Measurements from ENCODE around the gene KBTBD13. TPM values are rescaled to one million over a fixed set of nuclear protein-coding genes. Genes with fewer than 3 reads are reported as not detected.

Gene KBTBD13
- total RNA-seq, result not detected in 2 replicates

DNA sequence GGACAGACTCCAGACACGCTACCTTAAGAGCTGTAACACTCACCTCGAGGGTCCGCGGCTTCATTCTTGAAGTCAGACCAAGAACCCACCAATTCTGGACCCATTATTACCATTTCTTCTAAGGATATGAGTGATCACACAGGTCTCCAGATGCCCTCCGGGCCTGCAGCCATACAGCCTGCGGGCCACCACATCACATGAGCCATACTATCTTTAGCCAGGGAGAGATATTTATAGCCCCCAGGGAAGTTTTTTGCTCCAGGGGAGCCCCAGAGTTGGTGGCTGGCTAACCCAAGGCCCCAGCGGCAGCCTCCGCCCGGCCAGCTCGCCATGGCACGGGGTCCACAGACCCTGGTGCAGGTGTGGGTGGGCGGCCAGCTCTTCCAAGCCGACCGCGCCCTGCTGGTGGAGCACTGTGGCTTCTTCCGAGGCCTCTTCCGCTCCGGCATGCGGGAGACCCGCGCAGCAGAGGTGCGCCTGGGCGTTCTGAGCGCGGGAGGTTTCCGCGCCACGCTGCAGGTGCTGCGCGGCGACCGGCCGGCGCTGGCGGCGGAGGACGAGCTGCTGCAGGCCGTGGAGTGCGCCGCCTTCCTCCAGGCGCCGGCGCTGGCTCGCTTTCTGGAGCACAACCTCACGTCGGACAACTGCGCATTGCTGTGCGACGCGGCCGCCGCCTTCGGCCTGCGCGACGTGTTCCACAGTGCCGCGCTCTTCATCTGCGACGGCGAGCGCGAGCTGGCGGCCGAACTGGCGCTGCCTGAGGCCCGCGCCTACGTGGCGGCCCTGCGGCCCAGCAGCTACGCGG, at the start of gene KBTBD13:
Gene KBTBD13, plus strand, starts transcription at position 261 of the 805 bp plus-strand sequence. Its CDS starts 70 bp downstream, at position 331.
- H3K4me3 ChIP-seq (ENCODE audit: low read depth, low read length), result no peak within 1 kb of the TSS
- H3K27me3 ChIP-seq (ENCODE audit: control insufficient read depth, insufficient read depth, low read length), result peaks cover 36% of the 10 kb centered on the region
- TF ChIP-seq CTCF (IDR thresholded peaks at IDR 0.05; ENCODE audit: insufficient read depth, low read length, poor library complexity, severe bottlenecking), result no peak
- DNase-seq (ENCODE audit: low read depth), result no peak
- H3K36me3 ChIP-seq (ENCODE audit: control insufficient read depth, insufficient read depth, low read length), result no peaks in the 10 kb centered on the region

DNA sequence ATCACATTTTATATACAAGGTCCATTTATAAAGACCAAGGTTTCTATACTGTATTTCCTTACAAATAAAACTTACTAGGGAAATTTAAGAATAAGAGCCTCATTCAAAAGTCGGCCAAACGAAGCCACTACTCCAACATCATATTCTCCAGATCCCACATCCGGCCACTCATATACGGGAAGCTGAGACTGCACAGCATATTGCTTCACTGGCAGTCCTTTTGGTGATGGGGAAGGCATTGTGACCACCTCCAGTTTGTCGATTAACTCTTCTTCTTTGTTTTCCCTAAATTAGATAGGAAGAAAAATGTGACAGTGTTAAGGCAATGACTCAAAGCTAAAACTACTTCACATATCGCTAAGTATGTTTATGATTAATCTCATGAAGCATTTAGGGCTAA, 49.8 kb upstream of the KBTBD13 start:
- Histone ChIP-seq H3K4me3 (ENCODE audit: low read depth, low read length) (no peak overlapping the region), H3K36me3 (ENCODE audit: control insufficient read depth, insufficient read depth, low read length) (no peaks in the 10 kb centered on the region), H3K27me3 (ENCODE audit: control insufficient read depth, insufficient read depth, low read length) (no peaks in the 10 kb centered on the region)
- DNase-seq (ENCODE audit: low read depth), result no peak
- no peak for TF ChIP-seq CTCF (IDR thresholded peaks at IDR 0.05; ENCODE audit: insufficient read depth, low read length, poor library complexity, severe bottlenecking)

- no peak for TF ChIP-seq CTCF (IDR thresholded peaks at IDR 0.05; ENCODE audit: insufficient read depth, low read length, poor library complexity, severe bottlenecking)
- no peak overlapping the region for H3K4me3 ChIP-seq (ENCODE audit: low read depth, low read length)
Observed at GRCh38 chr15:65027593-65027992, 49.0 kb upstream of the KBTBD13 start.

DNA sequence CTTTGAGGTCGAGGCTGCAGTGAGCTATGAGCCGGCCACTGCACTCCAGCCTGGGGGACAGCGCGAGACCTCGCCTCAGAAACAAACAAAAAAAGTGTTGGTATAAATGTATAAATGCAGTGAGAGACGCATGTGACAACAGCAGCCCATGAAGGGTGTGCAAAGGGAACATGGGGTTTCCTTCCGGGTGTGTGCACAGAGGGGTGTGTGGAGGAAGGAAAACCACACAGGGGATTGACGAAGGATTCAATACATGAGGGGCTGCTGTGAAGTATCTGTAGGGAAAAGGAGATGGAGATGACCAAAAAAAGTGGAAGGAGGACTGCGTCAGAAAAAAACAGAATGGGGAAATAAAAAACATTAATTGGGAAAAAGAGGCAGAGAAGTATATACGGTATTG, 48.2 kb upstream of the KBTBD13 start:
- no peaks in the 10 kb centered on the region for H3K27me3 ChIP-seq (ENCODE audit: control insufficient read depth, insufficient read depth, low read length)
- no peaks in the 10 kb centered on the region for H3K36me3 ChIP-seq (ENCODE audit: control insufficient read depth, insufficient read depth, low read length)
- no peak for TF ChIP-seq CTCF (IDR thresholded peaks at IDR 0.05; ENCODE audit: insufficient read depth, low read length, poor library complexity, severe bottlenecking)
- H3K4me3 ChIP-seq (ENCODE audit: low read depth, low read length), result peak overlapping the region; percentile 57
- no peak for DNase-seq (ENCODE audit: low read depth)

More at GRCh38 chr15:65027593-65027992, 49.0 kb upstream of the KBTBD13 start:
- no peak for DNase-seq (ENCODE audit: low read depth)
- Histone ChIP-seq H3K27me3 (ENCODE audit: control insufficient read depth, insufficient read depth, low read length) (no peaks in the 10 kb centered on the region), H3K36me3 (ENCODE audit: control insufficient read depth, insufficient read depth, low read length) (no peaks in the 10 kb centered on the region)

- Histone ChIP-seq H3K36me3 (ENCODE audit: control insufficient read depth, insufficient read depth, low read length) (no peaks in the 10 kb centered on the region), H3K4me3 (ENCODE audit: low read depth, low read length) (peak within 1 kb of the TSS; percentile 57), H3K27me3 (ENCODE audit: control insufficient read depth, insufficient read depth, low read length) (no peaks in the 10 kb centered on the region)
- DNase-seq (ENCODE audit: low read depth), result no peak
- TF ChIP-seq CTCF (IDR thresholded peaks at IDR 0.05; ENCODE audit: insufficient read depth, low read length, poor library complexity, severe bottlenecking), result no peak
Observed at GRCh38 chr15:65028921-65029735, 47.4 kb upstream of the KBTBD13 start, which contains the start of gene MTFMT. TSS of gene MTFMT (minus strand) at chr15:65029639. CDS start at chr15:65029613, 26 bp downstream.
